ENCODE data around the gene ARHGAP18.

The ARHGAP18 gene

DNA sequence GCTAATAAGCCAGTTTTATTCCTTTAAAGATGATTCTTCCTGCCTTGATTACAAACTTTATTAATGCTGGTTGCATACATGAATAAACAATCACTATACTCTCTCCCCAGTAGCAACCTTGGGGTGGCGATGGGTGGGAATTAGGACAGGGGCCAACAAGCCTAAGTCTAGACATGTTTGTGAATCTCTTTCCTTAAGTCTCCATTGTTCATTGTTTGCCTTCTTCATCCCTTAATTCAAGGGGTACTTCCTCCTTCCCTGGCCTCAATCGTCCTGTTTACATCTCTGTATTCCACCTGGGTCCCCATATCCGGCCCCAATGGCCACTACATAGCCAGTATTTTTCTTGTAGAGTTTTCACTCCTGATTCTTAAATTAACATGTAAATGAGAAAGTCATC is 66.0 kb downstream of the ARHGAP18 start:
- no peak for DNase-seq (ENCODE audit: low spot score)

GRCh38 chr6:129643176-129643575 is 66.8 kb downstream of the ARHGAP18 start:
- no peak for DNase-seq (ENCODE audit: low spot score)

DNA sequence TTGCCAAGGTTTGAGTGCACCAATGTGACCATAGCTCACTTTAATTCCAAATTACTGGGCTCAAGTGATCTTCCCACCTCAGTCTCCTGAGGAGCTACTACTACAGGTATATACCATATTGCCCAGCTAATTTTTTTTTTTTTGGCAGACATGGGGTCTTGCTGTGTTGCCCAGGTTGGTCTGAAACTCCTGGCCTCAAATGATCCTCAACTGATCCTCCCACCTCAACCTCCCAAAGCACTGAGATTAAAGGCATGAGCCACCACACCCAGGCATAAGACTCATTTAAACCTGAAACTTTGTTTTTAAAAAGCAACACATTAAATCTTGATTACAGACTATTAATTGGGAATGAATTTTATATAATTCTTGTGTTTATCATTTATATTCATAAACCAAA is 67.7 kb downstream of the ARHGAP18 start:
- DNase-seq (ENCODE audit: low spot score), result no peak

DNA sequence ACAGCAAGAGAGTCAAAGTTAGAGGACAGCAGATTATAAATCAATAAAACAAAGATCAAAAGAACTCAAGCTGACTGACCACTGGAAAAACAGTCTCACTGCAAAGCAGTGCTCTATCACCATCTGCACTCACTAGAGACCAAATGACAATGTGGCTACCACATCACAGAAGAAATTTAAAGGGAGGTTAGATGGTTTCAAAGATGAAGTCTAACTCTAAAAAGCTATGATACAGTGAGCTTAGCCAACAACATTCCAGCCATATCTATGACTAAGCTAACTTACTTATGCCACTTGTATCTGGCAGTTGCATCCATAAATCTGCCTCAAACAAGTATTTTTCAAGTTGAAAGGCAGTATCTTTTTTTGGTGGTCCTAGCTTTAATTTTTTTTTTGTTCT is 68.6 kb downstream of the ARHGAP18 start:
- no peak for DNase-seq (ENCODE audit: low spot score)

DNA sequence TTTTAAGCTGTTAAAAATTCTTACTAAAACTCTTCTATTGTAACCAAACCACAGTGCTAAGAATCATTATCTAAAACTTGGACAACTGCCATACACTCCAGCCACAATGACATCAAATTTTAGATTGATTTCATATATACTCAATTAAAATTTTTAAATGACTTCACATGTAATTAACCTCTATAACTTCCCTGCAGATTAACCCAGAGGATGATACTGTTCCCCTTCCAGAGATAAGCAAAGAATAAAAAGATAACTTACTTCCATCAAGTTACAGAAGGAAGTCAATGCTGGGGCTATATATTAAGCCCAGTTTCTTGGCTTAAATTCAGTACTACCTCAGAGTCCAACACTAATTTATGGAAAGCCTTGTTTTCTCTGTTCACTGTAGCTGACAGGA is 71.3 kb downstream of the ARHGAP18 start:
- DNase-seq (ENCODE audit: low spot score), result no peak

DNA sequence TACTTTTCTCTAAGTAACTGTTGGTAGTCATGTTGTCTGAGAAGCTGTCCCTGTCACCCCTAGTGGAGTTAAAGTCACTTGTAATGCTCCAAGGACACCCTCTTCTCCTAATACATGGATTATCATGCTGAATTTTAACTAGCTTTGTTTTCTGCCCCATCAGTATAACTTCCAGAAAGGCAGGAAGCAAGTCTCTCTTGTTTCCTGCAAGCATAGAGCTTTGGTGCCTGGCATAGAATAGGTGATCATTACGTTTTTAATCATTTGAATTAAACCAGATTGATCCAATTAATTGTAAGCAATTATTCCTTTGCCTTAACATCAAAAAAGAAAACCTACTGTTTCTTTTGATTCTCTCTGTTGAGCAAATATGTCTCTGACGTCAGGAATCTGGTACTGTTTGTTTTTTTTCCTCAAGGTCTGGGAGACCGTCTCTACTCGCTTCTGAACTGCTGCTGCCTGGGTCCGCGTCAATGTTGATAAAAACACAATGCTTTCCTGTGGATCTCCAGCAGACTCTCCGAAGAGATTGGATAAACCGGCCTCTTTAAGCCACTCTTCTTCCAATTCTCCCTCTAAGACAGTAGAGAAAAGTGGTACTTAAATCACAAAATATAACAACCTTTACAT is 71.8 kb downstream of the ARHGAP18 start:
- DNase-seq (ENCODE audit: low spot score), result no peak

DNA sequence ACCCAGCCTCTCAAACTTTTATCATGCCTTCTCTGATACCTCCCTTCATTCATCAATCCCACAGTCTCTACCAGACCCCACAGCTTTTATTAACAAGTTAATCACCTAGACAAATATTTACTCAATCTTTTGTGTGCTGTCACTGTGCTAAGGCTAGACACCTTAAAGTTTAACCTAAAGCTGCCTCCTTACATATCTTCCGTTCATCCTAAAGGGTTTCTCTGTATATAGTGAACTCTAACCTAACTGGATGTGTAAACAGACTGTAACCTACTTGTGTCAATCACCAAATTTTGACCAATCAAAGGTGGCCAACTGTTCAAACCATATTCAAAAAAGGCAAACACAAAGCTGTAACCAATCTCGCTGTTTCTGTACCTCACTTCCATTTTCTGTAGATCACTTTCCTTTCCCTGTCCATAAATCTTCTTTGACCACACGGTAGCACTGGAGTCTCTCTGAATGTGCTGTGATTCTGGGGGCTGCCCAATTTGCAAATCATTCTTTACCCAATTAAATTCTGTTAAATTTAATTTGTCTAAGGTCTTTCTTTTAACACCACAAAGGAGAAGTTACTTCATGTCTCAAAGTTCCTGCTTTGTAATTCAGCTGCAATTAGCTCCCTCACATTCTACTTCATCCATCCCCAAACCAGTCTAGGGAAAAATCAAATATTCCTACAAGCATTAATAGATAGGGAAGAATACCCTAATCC is 72.5 kb downstream of the ARHGAP18 start:
- DNase-seq (ENCODE audit: low spot score), result no peak

DNA sequence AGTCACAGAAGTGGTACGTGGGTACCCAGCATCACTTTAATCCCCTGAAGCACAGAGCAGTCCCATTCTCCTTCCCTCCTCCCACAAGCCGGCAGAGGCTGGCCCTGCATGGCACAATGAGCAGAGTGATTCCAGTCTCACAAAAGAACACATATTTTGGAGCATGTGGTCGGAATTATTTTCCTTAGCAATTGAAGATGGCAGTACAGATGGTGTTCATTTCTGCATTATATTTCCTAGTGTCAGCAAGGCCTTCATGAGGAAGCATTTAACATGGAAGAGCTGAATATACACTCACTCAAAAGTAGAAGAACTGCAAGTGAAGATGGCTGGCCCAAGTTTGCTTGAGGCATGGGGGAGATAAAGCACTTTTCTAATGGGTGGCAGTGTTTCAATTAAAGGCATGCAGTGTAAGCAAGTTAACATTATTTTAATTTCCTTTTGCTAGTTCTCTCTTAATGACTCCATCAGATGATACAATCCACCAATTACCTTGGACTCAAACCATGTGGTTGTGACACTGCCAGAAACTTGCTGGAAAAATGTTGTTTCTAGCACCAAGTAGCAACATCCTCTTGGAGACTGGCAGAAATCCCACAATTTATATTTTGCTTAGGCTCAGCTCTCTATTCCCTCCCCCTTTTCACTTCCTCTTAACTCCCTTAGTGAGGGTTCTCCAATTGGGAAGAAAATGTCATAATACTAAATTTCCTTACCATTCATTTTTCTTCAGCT is 74.4 kb downstream of the ARHGAP18 start:
- DNase-seq (ENCODE audit: low spot score), result no peak

- DNase-seq (ENCODE audit: low spot score), result no peak
Observed at GRCh38 chr6:129634411-129635230, 75.4 kb downstream of the ARHGAP18 start.

GRCh38 chr6:129633529-129633928 is 76.4 kb downstream of the ARHGAP18 start:
- no peak for DNase-seq (ENCODE audit: low spot score)

DNA sequence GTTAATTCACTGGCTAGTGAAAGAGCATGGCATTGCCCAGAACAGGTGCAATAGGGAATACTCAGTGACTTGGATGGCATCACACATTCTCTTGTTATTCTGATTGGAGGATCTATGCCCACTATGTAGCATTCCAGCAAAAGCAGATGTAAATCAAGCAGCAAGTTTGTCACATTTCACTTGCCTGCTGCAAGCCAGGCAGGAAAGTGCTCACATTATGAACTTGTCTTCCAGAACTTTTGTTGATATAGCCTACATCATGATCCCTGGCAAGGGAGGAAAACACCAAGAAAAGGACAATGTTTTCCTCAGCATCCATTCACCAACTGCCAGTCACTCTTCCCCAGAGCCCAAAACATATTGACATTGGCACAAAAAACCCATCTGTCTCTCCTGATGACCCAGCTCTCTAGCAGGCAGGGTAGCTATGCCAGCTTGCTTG is 77.8 kb downstream of the ARHGAP18 start:
- no peak for DNase-seq (ENCODE audit: low spot score)

DNA sequence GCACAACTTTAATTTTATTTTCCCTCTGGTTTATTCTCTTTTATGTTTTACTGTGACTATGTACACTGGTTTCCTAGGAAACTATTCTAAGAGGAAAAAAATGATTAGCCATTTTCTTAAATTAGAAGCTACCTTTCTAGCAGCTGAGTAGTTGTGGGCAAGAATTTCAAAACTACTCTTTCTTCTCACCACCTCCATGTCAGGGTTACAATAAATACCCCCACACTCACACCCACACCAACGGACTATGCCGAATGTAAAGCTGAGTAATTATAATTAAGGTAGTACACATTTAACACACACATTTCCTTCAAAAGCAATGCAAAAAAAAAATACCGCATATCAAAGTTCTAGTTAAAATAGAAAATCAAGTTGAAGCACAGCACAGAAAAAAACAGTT is 78.9 kb downstream of the ARHGAP18 start:
- DNase-seq (ENCODE audit: low spot score), result no peak

DNA sequence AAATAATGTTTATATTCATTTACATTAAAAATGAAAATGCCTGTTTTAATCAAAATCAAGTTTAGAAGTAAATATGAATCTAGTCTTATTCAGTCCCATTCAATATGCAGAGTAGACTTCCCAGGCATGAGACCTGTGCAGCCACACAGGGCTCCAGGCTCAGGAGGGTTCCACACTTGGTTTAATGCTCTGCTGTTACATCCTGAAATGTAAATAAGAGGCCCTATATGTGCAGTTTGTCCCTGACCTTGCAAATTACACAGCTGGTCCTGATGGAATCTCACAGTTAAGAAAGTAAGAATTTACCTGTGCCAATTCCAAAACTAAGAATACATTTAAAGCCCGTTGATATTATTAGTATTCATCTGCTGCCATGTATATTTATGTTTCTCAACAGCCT is 79.4 kb downstream of the ARHGAP18 start:
- no peak for DNase-seq (ENCODE audit: low spot score)

- no peak for DNase-seq (ENCODE audit: low spot score)
Observed at GRCh38 chr6:129628101-129628815, 81.7 kb downstream of the ARHGAP18 start.

DNA sequence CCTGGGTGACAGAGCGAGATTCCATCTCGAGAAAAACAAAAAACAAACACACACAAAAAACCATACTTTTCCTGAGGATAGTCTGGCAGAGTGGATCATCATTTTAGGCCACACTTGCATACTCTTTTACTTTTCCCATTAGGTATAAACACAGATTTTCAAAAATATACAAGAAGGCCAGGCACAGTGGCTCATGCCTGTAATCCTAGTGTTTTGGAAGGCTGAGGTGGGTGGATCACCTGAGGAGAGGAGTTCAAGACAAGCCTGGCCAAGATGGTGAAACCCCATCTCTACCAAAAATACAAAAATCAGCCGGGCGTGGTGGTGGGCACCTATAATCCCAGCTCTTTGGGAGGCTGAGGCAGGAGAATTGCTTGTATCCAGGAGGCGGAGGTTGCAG is 85.5 kb downstream of the ARHGAP18 start:
- no peak for DNase-seq (ENCODE audit: low spot score)

DNA sequence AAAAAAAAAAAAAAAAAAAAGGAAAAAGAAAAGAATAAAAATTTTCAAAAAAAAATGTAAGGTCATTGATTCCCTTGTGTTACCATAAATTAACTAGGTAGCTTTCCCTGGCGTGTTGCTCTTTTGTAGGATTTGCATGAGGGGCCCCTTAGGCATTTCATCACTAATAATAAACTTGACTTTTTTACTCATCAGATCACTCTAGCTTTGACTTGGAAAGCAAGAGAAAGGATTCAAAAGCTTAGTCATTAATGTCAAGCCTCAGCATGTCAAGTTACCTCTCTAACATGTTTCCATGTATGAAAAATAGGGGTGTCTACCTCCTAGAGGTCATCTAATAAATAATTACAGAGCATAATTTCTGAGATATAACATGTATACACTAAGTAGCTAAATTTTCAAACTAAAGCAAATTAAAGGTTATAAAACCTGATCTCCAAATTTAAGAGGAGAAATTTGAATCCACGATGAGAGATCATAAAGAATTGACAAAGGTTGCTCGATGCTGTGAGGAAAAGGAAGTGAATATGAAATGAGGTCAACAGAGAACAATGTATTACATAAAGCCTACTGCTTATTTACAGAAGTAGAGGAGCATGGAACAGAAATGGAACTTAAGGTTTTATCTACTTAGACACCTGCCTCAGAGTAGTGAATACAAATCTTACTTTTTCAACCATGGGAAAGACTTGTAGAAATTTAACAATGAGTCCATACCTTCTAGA is 86.8 kb downstream of the ARHGAP18 start:
- no peak for DNase-seq (ENCODE audit: low spot score)

GRCh38 chr6:129621252-129621651 is 88.7 kb downstream of the ARHGAP18 start:
- no peak for DNase-seq (ENCODE audit: low spot score)

DNA sequence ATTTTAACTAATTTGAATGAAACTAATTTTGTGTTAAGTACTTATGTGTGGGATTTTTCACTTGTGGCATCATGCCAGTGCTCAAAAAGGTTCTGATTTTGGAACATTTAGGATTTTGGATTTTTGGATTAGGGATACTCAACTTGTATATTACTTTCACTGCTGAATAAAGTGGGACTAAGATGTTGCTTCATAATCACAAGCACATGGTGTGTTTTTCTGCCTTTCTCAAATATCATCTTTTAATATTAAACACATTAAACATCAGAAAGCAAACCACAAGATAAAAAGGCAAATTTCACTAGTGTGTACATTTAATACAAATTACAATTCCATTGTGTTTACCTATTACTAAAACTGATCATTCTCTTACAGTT is 89.8 kb downstream of the ARHGAP18 start:
- no peak for DNase-seq (ENCODE audit: low spot score)

- DNase-seq (ENCODE audit: low spot score), result no peak
Observed at GRCh38 chr6:129619579-129620233, 90.3 kb downstream of the ARHGAP18 start.

DNA sequence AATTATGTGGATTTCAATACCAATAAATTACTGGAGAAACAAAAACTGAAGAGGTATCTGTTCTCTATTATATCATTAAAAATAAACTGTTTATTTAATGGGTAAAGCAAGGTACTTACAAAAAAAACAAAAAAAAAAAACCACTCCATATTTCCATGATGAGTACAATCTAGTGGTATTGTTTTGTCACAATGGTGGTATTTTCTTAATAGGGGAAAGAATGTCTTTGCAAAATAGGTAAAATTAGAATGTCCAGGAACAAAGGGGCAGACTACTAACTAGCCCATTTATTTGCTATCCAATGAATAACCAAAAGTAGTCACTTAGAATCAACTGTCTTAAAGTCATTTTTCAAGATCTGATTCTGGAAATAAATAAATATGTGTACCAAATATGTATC is 92.0 kb downstream of the ARHGAP18 start:
- no peak for DNase-seq (ENCODE audit: low spot score)

DNA sequence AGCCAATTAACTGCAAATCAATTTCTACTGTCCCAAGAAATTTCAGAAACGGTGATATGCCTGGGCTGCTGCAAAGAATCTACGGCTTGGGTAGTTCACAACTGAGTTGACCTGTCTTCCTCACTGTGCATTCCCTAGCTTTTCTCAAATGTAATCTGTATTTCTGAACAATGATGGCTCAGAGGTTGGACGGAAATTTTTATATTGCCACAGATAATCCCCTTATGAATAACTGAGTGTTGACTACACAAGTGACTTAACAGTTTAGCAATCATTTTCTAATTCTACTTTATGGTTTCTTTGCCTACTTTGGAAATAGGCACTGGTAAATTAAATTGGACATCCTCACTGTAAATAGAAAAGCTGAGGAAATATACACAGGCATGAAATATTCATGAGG is 94.5 kb downstream of the ARHGAP18 start:
- no peak for DNase-seq (ENCODE audit: low spot score)

Data from iPS-NIHi11 (cell line).